Measurements from ENCODE around the gene CIDEC.

DNA sequence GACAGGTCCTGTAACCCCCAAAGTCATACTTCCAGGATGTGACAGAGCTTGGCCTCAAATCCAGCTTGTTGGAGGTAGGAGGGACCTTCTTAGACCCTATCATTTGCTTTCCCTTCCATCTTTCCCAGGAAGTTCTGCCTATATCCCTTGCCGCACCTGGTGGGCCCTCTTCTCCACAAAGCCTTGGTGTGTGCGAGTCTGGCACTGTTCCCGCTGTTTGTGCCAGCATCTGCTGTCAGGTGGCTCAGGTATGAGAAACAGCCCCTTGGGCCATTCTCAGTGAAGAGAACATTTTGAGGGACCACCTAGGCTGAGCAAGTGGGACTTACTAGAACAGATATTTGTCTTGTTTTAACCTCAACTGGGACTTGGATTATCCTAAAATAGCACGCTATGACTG is 23.9 kb upstream of the CIDEC start:
- TF ChIP-seq CTCF (IDR thresholded peaks at IDR 0.05) (no peak), ZFX (IDR thresholded peaks at IDR 0.05; ENCODE audit: borderline replicate concordance) (no peak)
